Measurements from ENCODE around the gene INPP5J.

Gene INPP5J

DNA sequence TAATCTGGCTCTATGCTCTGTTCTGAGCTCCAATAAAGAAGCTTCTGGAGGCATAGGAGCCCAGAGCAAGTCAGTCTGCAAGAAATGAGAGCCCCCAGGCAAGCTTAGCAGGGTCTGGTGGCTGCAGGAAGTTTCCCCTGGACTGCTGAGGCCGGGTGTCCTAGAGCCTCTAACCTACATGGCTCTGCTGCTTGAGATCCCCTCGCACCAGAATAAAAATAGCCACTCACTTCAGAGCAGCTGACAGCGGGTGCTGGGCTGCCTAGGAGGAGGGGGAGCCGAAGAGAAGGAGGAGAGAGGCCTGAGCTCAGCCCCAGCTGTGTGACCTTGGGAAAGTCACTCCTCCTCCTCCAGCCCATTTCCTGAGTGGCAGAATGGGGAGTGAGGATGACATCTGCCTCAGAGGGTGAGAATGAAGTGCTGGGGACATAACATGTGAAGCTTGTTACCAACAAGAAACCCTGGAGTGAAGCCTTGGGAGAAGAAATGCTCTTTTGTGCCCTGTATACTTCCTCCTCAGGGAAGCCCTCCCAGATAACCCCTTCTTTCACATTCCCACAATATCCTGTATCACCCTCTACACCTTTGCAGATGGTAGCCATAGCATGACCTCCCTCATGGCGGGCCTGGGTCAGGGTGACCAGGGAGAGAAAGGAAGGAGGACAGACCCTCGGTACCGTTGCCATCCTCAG lies 3.6 kb upstream of the INPP5J start:
- TF ChIP-seq, protein P1, sequence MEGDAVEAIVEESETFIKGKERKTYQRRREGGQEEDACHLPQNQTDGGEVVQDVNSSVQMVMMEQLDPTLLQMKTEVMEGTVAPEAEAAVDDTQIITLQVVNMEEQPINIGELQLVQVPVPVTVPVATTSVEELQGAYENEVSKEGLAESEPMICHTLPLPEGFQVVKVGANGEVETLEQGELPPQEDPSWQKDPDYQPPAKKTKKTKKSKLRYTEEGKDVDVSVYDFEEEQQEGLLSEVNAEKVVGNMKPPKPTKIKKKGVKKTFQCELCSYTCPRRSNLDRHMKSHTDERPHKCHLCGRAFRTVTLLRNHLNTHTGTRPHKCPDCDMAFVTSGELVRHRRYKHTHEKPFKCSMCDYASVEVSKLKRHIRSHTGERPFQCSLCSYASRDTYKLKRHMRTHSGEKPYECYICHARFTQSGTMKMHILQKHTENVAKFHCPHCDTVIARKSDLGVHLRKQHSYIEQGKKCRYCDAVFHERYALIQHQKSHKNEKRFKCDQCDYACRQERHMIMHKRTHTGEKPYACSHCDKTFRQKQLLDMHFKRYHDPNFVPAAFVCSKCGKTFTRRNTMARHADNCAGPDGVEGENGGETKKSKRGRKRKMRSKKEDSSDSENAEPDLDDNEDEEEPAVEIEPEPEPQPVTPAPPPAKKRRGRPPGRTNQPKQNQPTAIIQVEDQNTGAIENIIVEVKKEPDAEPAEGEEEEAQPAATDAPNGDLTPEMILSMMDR (IDR thresholded peaks at IDR 0.05; ENCODE audit: insufficient read depth, missing control alignments), result no peak
- FAIRE-seq (no peak), DNase-seq (ENCODE audit: insufficient read length, low spot score) (no peak)

DNA sequence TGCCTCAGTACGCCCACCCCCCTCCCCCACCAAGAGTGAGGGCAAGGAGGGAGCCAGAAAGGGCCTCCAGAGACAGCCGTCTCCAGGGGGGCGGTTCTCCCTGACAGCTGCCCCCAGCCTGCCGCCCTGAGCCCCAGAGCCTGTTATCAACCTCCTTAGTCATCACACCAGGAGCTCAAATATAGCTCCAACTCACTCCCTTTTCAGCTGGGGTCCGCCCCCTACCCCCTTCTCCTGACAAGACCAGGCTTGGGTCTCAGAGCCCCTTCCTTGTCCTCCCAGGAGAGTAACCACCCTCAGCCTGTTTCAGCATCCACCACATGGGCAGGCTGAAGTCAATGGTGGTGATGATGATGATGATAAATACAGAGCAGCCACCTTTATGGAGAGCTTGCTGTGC lies 2.5 kb upstream of the INPP5J start:
- TF ChIP-seq, protein P1 (IDR thresholded peaks at IDR 0.05; ENCODE audit: insufficient read depth, missing control alignments), result no peak
- no peak for DNase-seq (ENCODE audit: insufficient read length, low spot score)
- no peak for FAIRE-seq

DNA sequence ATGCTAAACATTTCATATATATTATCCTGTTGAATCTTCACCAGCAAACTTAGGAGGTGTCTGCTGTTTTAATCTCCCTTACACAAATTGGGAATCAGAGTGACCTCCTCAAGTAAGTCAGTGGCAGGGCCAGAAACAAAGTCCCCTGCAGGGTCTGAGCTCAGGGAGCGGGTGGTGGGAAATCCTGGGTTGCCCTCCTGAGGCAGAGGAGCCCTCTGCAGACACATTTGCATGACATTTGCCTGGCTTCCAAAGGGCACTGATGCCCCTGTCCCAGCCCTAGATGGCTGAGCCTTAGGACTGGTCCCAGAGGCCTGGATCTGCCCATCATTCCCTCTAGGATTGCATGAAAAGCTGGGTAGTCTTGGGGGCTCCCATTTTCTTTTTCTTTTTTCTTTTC lies 2.1 kb upstream of the INPP5J start:
- no peak for DNase-seq (ENCODE audit: insufficient read length, low spot score)
- no peak for FAIRE-seq
- TF ChIP-seq, protein P1 (IDR thresholded peaks at IDR 0.05; ENCODE audit: insufficient read depth, missing control alignments), result no peak

DNA sequence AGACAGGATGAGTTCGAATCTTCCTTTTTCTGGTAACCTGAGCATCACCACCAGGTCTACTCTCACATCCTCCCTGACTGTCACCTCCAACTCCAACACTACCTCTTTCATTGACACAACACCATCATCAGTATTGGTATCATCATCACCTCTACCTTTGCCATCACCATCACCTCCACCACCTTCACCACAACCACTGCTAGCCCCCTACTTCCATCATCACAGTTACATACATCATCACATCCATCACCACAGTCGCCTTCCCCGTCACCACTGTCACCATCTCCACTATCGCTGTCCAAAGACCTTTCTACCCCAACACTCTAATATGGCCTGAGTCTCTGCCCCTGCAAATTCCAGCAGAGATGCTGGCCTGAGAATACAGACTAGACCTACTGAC lies 1.4 kb upstream of the INPP5J start:
- FAIRE-seq (no peak), DNase-seq (ENCODE audit: insufficient read length, low spot score) (no peak)
- TF ChIP-seq, protein P1 (IDR thresholded peaks at IDR 0.05; ENCODE audit: insufficient read depth, missing control alignments), result no peak

DNA sequence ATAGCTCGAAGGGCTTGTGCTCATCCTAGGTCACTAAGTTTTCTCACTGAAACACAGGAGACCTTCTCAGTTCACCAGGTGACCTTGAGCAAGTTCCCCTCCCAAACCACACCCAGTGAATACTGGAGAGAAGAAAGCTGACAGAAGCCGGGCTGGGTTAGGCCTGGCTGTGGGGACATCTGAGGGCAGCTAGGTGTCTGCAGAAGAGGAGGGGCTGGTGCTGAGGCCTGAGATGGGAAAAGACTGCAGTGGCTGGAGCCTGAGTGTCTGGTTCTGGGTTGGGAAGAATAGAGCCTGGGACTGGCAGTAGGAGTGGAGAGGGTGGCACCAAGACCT lies 602 bp upstream of the INPP5J start:
- no peak for FAIRE-seq
- no peak for DNase-seq (ENCODE audit: insufficient read length, low spot score)
- TF ChIP-seq, protein P1 (IDR thresholded peaks at IDR 0.05; ENCODE audit: insufficient read depth, missing control alignments), result no peak

DNA sequence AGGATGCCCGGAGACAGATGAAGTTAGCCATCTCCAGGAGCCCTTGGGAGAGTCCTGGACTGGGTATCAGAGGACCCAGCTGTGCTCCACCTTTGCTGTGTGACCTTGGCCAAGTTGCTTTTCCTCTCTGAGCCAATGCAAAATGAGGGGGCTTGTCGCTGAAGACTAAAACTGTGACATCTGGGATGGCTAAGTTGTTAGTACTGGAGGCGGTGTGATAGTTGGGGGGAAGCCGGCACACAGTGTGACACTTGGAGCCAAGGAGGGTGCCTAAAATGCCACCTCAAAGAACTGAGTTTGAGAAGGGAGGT lies 481 bp downstream of the INPP5J start:
- DNase-seq (ENCODE audit: insufficient read length, low spot score) (no peak), FAIRE-seq (no peak)
- TF ChIP-seq, protein P1 (IDR thresholded peaks at IDR 0.05; ENCODE audit: insufficient read depth, missing control alignments), result no peak

DNA sequence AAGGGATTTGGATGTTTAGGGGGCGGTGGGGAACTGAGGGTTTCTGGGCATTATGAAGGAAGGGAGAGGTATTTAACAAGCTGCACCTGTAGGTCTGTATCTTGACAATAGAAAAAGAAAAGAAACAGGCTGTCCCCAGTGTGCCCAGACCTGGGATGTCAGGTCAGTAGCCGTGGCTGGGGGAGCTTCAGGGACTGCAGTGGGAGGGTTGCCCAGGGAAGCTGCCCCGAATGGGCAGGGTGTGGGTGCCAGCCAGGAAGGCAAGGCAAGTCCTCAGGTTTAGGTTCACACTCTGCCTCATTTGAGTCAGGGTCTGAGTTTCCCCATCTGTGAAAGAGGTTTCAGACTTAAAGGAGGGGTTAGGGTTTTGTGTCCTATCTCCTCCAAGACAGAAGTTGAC lies 1.5 kb downstream of the INPP5J start:
- TF ChIP-seq, protein P1 (IDR thresholded peaks at IDR 0.05; ENCODE audit: insufficient read depth, missing control alignments), result no peak
- FAIRE-seq, result no peak
- no peak for DNase-seq (ENCODE audit: insufficient read length, low spot score)
